Stimulated activated CD4-positive, alpha-beta T cell treated with anti-CD3 and anti-CD28 coated beads, TNF-alpha, amount 100 ng/mL, for 24 hours (primary cell): Measurements from ENCODE around the gene SLCO3A1.

Experiments
- DNase-seq, 3 experiments: peaks; one replicate each; pipeline ENCODE4 v3.0.0-alpha.2; 2020; ENCODE audit warnings: low read depth in 3 of 3

Gene SLCO3A1

DNA sequence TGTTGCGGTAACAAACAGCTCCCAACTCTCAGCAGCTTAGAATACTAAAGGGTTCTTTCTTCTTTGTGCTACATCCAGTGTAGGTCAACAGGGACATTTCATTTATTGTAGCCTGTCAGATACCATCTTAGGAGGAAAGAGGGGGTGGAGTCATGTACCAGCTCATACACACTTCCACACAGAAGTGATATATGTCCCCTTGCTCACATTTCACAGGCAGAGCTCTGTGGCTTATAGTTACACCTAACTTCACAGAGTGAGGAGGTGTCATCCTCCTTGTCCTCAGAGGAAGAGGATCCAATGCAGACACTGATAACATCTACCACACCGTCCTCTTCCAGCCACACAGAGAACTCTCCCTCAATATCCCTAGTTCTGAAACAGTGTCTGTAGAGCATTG, 247.2 kb downstream of the SLCO3A1 start:
- DNase-seq, result no peak

DNA sequence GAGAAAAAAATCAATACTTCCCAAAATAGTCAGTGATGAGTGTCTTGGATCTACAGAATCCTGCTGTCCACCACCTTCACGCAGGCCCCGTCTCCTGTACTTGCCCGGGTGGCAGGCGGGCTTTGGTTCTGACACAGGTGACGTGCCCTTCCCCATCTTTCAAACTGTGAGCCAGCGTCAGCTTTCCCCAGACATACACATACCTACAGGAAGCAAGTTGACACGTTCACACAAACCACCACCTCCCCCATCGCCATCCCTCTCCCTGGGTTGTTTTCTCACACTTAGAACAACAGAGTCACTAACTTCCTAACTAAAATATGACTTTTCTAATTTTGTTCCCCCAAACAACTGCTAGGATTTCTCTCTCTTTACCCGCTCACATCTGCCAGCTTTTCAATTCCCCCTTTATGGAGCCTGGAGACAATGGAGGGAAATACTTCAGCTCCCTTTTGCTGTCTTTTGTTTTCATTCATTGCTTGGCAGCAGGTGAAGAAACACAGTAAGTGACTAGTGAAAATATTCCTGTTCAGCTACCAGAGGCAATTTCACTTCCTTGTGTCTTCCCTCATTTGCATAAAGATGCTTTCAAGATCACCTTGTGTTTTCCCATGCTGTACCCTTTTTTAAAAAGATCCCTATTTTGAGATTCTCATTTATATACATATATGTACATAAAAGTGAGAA, 248.3 kb downstream of the SLCO3A1 start:
- DNase-seq, result no peak

DNA sequence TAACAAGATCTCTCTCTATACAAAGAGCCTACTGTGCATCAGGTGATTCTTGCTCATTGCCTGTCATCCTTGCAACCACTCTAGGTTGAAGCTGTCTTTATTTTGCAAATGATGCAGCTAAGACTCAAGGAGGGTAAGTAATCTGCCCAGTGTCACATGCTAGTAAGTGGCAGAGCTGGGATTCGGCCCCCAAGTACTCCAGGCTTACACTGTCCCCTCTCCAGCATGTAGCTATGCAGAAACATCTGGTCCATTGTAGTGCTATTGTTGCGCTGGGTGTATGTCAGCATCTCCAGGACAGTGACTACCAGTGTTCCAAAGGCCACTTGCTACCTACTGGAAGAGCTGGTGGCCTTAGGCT, 248.9 kb downstream of the SLCO3A1 start:
- no peak for DNase-seq

DNA sequence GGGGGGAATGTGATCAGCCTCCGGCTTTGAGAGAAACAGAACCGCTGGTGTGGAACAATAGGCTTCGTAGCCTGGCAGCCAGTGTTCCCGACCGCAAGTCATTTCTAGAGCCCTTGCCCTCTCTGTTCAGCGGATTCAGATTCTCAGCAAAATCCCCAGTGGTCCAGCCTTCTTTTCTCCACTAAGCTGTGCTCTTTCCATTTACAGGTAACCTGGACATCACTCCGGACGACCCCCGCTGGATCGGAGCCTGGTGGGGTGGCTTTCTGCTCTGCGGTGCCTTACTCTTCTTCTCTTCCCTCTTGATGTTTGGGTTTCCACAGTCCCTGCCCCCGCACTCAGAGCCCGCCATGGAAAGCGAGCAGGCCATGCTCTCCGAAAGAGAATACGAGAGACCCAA, 250.6 kb downstream of the SLCO3A1 start:
- DNase-seq, result no peak

DNA sequence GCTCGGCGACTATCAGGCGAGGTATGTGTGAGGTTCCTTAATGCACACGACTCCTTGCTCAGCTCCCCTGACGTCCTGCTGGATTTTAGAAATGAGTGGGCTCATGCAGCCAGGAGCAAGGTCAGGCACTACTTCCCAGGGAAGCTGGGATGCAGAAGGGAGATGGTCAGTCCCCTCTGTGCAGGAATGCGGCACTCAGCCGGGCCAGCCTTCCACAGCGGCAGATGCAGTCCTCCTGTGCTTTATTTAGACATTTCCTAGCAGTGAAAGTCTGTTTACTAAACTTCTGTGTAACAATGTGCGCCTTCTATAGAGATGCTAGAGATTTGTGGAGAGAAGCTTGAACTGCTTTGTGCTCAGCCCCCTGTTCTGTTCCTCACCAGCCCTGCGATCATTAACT, 252.1 kb downstream of the SLCO3A1 start:
- no peak for DNase-seq

DNA sequence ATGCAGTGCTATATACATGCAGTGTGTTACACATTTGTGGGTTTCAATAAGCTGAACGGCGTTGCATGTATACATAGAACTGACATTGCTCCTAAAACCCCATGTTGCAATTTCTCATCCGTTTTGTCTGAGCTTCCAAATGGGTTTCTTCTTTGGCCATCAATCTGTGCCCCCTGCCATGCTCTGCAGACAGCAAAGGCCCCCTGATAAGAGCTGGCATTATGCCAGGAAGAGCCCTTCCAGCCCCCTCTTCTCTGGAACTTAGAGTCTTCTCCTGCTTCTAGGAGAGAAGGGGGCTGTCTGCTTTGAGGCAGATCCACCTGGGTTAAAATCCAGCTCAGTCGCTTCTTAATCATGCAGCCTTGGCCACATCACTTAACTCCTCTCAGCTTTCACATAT, 254.0 kb downstream of the SLCO3A1 start:
- no peak for DNase-seq

DNA sequence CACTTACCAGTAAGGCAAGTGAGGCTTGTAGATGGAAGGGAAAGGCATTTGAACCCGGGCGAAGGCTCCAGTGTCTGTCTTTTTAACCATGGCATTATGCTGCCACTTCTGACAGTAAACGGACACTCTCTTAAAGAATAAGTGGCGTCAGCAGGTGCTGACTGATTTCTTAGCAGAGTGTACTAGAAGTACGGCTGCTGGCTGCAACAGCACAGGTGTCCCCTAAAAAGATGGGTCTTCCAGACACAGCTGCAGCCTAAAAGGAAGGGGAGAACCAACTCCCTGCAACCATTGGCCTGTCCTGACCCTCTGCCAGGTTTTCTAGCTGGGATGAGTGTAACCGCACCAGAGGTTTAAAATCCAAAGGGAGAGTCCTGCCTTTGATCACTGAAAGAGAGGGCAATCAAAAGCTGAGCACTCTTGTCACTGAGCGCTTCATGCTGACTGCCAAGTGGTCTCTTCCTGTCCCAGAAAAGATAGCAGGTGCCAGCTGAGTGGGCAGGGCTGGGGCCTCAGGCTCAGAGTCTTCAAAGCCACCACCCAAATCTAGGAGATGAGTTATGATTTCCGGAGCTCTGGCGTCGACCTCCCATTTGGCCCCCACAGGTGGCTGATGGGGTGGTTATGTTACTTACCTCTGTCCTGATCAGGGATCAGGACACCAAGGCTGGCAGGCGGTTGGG, 255.8 kb downstream of the SLCO3A1 start:
- no peak for DNase-seq

DNA sequence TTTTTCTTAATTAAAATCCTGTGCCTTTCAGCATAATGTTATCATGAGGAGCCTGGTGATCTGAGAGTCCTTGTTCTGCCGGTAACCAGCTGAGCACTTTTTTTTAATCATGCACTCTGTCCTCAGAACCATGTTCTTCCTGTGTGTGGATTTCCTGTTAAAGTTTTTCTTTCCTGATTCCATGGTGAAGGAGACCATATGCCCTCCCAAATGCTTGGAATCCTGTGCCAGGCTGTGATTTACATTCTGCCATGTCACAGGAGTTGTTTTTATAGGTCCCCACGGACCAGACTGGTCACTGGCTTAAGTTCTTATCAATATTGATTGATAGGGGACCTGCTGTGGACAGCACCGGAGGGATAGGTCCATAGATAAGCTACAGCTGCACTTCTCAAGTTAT, 257.8 kb downstream of the SLCO3A1 start:
- DNase-seq, result no peak

DNA sequence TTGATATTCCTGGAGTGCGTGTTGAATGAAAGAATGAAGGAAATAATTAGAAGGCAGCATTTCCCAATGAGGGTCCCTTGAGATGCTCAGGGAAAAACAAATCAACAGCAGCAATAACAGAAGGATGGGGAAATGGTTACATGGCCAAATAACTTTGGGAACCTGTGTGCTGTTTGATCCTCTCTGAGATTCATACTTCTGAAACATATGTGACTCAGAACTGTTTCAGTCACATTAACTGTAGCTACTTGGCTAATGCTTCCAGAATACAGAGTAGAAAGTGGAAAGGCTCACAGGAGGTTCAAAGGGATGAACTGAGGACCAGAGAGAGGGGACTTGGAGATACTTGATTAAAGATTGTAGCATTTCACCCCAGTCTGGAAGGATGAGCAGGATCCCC, 258.2 kb downstream of the SLCO3A1 start:
- DNase-seq, result no peak

DNA sequence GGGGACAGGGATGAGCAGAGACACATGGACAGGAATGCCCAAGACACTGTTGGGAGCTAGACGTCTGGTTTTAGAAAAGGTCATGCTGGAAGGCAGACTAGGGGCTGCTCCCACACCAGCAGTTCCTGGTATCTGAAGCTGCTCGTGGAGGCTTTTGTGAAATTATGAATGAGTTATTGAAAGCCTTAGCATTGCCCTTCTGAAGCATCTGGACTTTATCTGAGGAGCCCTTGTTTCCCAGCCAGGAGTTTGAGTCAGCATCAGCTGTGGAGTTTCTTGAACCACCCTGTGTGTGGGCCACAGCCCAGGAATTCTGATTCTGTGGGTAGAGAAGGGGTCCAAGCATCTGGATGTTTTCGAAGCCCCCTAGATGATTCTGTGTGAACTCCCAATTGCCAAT, 258.7 kb downstream of the SLCO3A1 start:
- DNase-seq, result no peak

DNA sequence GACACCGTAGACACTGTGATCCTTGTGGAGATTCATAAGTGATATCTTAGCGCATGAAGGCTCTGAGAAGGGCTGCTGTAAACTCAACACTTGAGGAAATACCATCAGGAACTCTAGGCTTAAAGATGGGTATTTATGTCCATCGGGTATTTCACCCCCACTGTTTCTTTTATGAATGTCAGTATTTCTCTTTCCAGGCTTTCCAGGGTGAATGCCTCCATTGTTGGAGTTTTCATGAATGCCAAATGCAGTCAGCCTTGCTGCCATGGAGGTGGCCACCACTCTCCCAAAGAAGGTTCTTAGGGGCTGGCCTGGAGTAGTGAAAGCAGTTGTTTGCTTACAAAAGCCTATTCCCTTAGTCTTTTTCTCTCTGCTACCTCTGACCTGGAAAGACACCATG, 259.2 kb downstream of the SLCO3A1 start:
- DNase-seq, result no peak

DNA sequence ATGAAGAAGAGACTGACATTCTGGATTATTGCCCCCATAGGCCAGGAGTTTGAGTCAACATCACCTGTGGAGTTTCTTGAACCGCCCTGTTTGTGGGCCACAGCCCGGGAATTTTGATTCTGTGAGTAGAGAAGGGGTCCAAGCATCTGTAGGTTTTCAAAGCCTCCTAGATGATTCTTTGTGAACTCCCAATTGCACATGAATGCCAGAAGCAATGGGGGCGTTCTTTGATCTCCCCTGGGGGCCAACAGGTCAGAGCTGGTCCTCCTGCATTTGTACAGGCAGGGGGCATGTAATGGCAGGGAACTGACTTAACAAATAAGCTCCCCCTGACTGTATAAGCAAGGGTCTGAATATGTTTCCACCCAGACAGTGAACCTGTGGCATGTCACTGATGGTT, 260.3 kb downstream of the SLCO3A1 start:
- DNase-seq, result no peak

DNA sequence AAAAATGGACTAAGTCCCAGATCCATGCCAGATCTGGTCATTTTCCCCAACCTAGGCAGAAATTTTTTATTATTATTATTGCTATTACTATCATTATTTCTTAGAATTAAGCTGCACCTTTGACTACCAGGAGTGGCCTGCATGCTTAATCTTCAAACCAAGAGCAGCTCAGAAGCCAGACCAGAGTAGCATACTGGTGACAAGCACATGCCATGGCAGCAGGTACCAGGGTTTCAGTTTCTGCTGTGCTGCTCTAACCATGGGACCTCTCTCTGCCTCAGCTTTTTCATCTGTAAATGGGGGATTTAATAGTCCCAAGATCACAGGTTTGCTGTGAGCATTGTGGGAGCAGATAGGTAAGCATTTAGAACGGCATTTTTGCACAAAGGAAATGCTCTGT, 262.3 kb downstream of the SLCO3A1 start:
- DNase-seq, result no peak

DNA sequence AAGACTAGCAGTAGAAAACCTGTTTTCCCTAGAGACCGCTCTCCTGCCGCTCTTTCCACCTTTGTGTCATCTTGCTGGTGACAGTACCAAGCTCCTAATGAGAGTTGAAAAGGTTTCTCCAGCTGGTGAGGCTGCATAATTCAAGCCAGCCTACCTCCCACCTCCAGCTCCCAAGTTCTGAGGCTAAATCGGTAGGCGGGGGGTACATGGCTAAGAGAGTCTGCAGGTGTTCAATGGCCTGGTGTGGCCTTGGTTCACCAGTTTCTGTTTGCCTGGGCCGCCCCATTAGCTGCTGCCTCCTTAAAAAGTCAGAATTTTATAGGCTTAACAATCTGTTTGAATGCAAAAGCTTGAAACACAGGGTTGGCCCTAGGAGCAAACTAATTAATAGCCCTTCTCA, 262.8 kb downstream of the SLCO3A1 start:
- no peak for DNase-seq

DNA sequence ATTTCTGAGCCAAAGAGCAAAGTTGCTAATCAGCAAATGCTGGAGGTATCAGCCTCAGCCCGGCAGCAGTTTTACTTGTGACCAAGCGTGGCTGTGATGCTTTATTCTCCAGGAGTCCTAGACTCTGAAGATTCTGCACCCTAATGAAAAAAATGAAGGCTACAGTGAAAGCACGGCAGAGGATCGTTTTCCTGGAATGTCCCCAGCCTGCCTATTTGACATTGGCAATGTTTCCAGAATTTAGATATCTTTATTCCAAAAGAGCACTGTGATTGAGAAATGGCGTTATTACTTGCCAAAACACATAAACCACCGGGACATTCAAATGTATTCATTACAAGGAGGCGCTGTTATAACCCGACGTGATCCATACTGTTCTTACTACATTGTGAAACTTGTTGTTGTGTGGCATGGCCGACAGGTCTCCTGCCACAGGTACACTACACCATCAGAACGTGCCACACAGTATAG, 263.8 kb downstream of the SLCO3A1 start:
- DNase-seq, result no peak

DNA sequence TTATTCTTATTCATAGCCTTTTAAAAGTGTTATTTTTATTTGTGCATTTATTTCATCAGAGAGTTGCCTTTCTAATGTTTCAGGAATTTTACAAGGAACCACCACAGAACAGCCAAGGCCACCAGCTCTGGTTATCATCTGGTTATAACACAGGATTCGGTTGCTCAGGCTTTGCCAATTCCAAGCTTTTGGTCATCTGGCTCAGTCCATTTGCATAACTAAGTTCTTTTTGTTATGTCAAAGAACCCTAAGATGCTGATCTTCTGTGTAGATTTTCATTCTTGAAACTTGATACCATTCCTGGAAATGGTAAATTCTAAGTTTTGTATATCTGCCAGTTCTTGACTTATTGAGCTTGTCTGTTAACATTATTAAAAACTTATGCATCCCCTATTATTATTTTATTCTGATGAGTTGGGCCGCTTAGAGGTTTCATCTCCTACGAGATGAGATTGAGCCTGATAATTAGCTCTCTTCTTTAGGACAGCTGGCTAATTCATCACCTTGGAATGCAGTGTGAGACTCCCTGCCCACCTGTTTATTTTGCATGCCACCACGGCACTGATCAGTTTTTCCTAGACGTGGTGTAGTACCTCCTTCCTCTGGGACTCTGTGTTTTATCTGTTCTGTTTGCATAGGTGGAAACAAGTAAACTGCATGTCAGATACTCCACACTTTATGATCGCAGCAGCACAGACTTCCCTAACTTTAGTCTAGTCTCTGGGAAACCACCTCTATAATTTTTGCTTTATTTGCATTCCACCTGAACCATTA, 264.8 kb downstream of the SLCO3A1 start:
- no peak for DNase-seq

DNA sequence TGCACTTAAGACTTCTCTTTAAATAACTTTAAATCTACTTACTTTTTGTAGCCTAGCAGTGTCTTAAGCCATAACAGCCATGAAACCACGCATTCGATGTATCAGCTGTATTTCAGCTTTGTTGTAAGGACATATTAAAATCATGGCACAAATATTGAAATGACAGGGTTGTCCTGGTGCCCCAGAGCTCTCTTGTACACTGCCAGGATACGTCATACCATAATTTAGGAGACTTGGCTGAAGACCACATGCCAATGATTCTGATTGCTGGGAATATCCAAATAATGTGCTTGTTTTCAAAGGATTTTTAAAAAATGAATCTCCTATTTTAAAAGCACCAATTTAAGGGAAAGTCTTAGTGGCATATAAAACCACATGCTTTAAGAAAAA, 265.4 kb downstream of the SLCO3A1 start:
- DNase-seq, result no peak

DNA sequence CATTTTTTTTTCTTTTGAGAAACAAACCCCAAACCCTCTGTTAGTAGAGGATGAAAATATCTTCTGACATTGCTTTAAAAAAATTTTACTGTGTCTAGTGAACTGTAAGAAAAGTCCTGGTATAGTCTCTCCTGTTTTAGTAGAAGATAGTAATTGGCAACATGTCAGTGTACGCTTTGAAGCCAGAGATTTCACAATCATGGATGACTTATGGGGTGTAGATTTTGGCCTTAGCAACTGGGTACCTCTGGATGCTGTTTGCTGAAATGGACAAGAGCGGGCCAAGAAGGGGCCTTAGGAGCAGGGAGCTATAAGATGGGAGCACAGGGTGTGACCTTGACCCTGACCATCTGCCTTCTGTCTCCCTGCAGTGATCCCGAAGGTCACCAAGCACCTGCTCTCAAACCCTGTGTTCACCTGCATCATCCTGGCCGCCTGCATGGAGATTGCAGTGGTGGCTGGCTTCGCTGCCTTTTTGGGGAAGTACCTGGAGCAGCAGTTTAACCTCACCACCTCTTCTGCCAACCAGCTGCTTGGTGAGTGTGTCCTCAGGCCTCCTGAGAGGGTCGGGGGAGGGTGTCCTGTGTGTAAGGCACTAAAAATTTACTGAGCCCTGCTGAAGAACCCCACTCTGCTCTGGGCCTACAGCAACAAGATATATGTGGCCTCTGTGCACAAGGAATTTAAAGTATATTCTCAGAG, 266.7 kb downstream of the SLCO3A1 start:
- no peak for DNase-seq

DNA sequence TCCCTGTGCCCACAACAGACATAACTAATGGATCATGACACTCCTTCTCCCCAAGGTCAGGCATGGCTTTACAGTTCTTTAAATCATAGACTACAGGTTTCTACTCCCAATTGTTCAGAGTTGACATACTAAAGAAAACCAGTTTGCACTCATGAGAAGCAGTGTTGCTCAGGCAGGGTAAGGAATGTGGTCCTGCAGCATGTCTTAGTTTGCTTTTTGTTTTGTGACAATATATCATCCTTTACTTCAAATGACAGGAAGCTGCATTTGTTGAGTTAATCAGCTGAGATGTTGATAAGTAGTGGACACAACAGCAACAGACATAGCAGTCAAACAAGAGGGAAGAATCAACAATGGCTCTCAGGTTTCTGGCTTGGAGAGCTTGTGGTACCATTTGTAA, 267.5 kb downstream of the SLCO3A1 start:
- DNase-seq, result no peak

DNA sequence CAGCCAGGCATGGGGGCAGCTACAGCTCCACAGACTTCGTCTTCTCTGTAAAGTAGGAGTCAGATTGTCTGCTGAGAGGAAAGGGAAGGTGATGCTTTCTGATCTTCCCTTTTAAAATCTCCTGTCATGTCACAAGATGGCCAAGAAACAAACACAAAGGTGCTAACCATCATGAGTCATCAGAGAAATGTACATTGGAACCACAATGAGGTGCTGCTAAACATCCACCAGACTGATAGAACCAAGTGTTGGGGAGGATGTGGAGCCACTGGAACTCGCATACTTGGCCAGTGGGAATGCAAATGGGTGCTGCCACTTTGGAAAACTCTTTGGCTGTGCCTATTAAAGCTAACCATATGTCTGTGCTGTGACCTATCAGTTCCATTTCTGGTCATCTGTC, 268.8 kb downstream of the SLCO3A1 start:
- no peak for DNase-seq

DNA sequence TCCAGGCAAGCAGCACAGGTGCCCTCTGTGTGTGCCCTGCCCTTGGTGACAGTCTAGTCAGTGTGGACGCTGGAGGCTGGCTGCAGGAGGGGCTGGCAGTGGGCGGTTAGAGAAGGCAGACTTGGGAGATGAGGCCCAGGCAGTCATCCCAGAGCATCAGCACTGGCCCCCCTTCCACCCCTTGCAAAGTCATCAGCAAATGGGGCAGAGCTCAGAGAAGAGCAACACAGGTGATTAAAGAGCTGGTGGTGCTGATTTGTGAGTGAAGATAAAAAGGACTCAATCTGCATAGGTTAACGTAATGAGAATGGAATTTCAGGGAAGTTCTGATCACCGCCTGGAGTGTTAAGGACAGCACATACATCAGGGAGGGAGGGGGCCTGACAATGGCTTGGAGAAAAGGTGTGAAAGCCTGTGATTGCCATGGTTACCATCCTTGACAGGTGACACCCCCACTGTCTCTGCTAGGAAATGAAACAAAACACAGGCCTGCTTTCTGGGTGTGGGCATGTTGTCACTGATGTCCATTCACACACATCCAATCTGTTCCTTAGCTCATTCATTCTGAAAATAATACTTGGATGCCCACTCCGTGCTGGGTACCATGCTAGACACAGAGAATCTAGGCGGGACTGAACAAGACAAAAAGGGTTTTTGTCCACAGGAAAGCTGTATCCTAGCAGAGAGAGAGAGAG, 270.6 kb downstream of the SLCO3A1 start:
- DNase-seq, result no peak

DNA sequence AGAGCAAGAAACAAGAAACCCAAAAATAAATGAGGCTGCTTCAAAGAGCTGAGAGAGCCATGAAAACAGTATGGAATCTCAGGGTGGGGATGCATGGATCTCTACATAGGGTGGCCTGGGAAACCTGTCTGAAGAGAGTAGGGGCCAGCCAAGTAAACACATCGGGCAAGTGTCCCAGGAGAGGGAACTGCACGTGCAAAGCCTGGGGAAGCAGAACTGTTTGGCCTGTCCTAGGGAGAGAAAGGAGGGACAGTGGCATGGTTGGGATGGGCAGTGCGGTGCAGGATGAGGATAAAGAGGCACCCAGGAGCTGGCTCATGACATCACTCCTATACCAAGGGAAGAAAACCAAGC, 271.1 kb downstream of the SLCO3A1 start:
- DNase-seq, result no peak
